Endothelial cell of umbilical vein (primary cell): ENCODE measurements around the gene ABHD5. TPM values are rescaled to one million over a fixed set of nuclear protein-coding genes. Genes with fewer than 3 reads are reported as not detected.
"Not testable (repeated sequence)": the region's sequence is repeated elsewhere in the genome, so short reads cannot be mapped to it uniquely, and the experiment has no call there.

Experiments used
- BruUV-seq: library from RNA; stranded (reverse); fragments of 400-500 nt; replicated peaks from 2 replicates; lab custom pipeline; 2021; lab: Mats Ljungman, UMichigan
- CTCF ChIA-PET: fragments of 300-600, 350-600 bp; sonication (Branson Sonifier 250); formaldehyde crosslinking; loops from one replicate; lab custom pipeline; 2021; ENCODE audit warnings: antibody characterized with exemption, inconsistent platforms; lab: Charles Lee
- POLR2A ChIA-PET: fragments of 300-600, 350-600 bp; sonication (Branson Sonifier 250); formaldehyde crosslinking; loops from one replicate; lab custom pipeline; 2021; ENCODE audit warnings: antibody characterized with exemption, inconsistent platforms; lab: Charles Lee
- DNase-seq: peaks from one replicate; pipeline ENCODE4 v3.0.0-alpha.2; 2011; ENCODE audit warnings: low read depth, low spot score
- FAIRE-seq: peaks from 2 replicates; lab custom pipeline; 2011; peaks lifted over from hg19 to GRCh38; lab: Jason Lieb, UNC
- H2AFZ ChIP-seq: 2 replicates; pipeline ENCODE4 v1.6.0; 2012; ENCODE audit warnings: low read depth, low read length, control low read depth, inconsistent platforms
- H3K27ac ChIP-seq: 2 replicates; pipeline ENCODE4 v1.5.1; 2011; ENCODE audit warnings: low read depth, mild to moderate bottlenecking, control low read depth, low read length, moderate library complexity; ENCODE audit not compliant: insufficient read depth
- H3K27me3 ChIP-seq, 2 experiments: 2 replicates each; pipeline versions ENCODE4 v1.6.0 to v1.6.1; 2011; ENCODE audit warnings: low read length in 2 of 2, mixed read lengths in 1 of 2; ENCODE audit not compliant: control insufficient read depth in 2 of 2, insufficient read depth in 2 of 2
- H3K36me3 ChIP-seq, 2 experiments: 2 replicates in 1 of 2; 3 replicates in 1 of 2; pipeline ENCODE4 v1.5.1; 2011; ENCODE audit warnings: low read length in 2 of 2, mild to moderate bottlenecking in 1 of 2, moderate library complexity in 1 of 2; ENCODE audit not compliant: control insufficient read depth in 2 of 2, insufficient read depth in 2 of 2; ENCODE audit errors: extremely low read depth in 1 of 2
- H3K4me1 ChIP-seq: 3 replicates; pipeline ENCODE4 v1.5.1; 2011; ENCODE audit warnings: mild to moderate bottlenecking, low read length; ENCODE audit not compliant: control insufficient read depth, insufficient read depth; ENCODE audit errors: extremely low read depth
- H3K4me2 ChIP-seq: 2 replicates; pipeline ENCODE4 v1.6.1; 2011; ENCODE audit warnings: low read length, control low read depth, mixed read lengths; ENCODE audit not compliant: insufficient read depth
- H3K4me3 ChIP-seq, 3 experiments: fragments of 200-600 bp in 1 of 3; sonication (generic), shearing (Covaris generic) in 1 of 3; replicated peaks in 1 of 3; 2 replicates each; pipeline ENCODE4 v1.5.1; 2011 to 2016; ENCODE audit warnings: control low read depth in 3 of 3, low read length in 3 of 3, mild to moderate bottlenecking in 2 of 3, inconsistent platforms in 1 of 3, low read depth in 1 of 3, moderate library complexity in 1 of 3; ENCODE audit not compliant: insufficient read depth in 1 of 3
- H3K79me2 ChIP-seq: 2 replicates; pipeline ENCODE4 v1.6.0; 2012; ENCODE audit warnings: low read length, inconsistent platforms; ENCODE audit not compliant: control insufficient read depth, insufficient read depth
- H3K9ac ChIP-seq: replicated peaks from 2 replicates; pipeline ENCODE3; 2011; ENCODE audit warnings: low read length, control low read depth; ENCODE audit not compliant: insufficient read depth; ENCODE audit errors: extremely low read depth
- H3K9me1 ChIP-seq: replicated peaks from 3 replicates; pipeline ENCODE4 v1.6.0; 2011; ENCODE audit warnings: mild to moderate bottlenecking, low read length; ENCODE audit not compliant: control insufficient read depth, insufficient read depth; ENCODE audit errors: extremely low read depth
- H3K9me3 ChIP-seq: replicated peaks from 2 replicates; pipeline ENCODE4 v1.5.1; 2012; ENCODE audit warnings: low read length, inconsistent platforms; ENCODE audit not compliant: control insufficient read depth, insufficient read depth
- H4K20me1 ChIP-seq: replicated peaks from 2 replicates; pipeline ENCODE3; 2011; ENCODE audit warnings: mild to moderate bottlenecking, low read length; ENCODE audit not compliant: control insufficient read depth, insufficient read depth; ENCODE audit errors: extremely low read depth
- EZH2 ChIP-seq: IDR thresholded peaks from 2 replicates; pipeline ENCODE4 v1.6.1; 2012; ENCODE audit warnings: borderline replicate concordance, low read depth, mild to moderate bottlenecking, moderate library complexity, low read length, inconsistent platforms; ENCODE audit not compliant: severe bottlenecking
- FOS ChIP-seq: IDR thresholded peaks from 2 replicates; pipeline ENCODE4 v1.6.1; 2011; ENCODE audit warnings: mild to moderate bottlenecking, low read length, moderate library complexity, borderline replicate concordance; ENCODE audit not compliant: insufficient read depth
- GATA2 ChIP-seq: IDR thresholded peaks from 2 replicates; pipeline ENCODE4 v1.7.0; 2011; ENCODE audit warnings: low read depth, mild to moderate bottlenecking, moderate library complexity, mixed read lengths, low read length; ENCODE audit not compliant: insufficient read length, insufficient read depth
- JUN ChIP-seq: IDR thresholded peaks from 2 replicates; pipeline ENCODE4 v1.6.1; 2011; ENCODE audit warnings: borderline replicate concordance, low read depth; ENCODE audit not compliant: insufficient read length, insufficient read depth
- MYC ChIP-seq: IDR thresholded peaks from one replicate; pipeline ENCODE4 v1.6.1; 2011; ENCODE audit warnings: mild to moderate bottlenecking, low read depth, low read length
- POLR2A ChIP-seq: IDR thresholded peaks from 2 replicates; pipeline ENCODE4 v1.6.1; 2012; ENCODE audit warnings: low read depth, mild to moderate bottlenecking, control low read depth, low read length
- POLR2AphosphoS5 ChIP-seq: IDR thresholded peaks from 2 replicates; pipeline ENCODE4 v1.6.1; 2012; ENCODE audit warnings: low read depth, mild to moderate bottlenecking, control low read depth, low read length, moderate library complexity; ENCODE audit not compliant: insufficient read depth
- dilution Hi-C: fragments of 300-500 bp; cut with MboI; formaldehyde crosslinking; loops from one replicate; pipeline ENCODE4 v1.15.0; 2019; ENCODE audit warnings: low sequenced_read_pairs; ENCODE audit not compliant: extremely low pct_ligation_motif_present
- intact Hi-C: fragments of 100-400 bp; cut with micrococcal nuclease; formaldehyde crosslinking; loops from one replicate; pipeline ENCODE4 v1.10.0; 2022
- polyA plus RNA-seq, 4 experiments: library from polyadenylated mRNA; depleted of rRNA in 3 of 4; stranded (reverse) in 3 of 4; unstranded in 1 of 4; fragments of >200 nt; gene quantifications; 2 replicates each; pipeline versions ENCODE4 v1.2.1 to v1.2.3, GENCODE V29; 2011 to 2012; ENCODE audit warnings: missing spikeins in 1 of 4
- total RNA-seq: library from RNA; stranded (reverse); gene quantifications from 2 replicates; pipeline ENCODE4 v1.2.3, GENCODE V29; 2021
- TF ChIP-seq, protein P1 (sequence below): IDR thresholded peaks from 2 replicates; pipeline ENCODE4 v1.6.1; 2011; ENCODE audit not compliant: insufficient read depth, insufficient read length
- TF ChIP-seq, protein P2 (sequence below), 2 donors: IDR thresholded peaks; 1 replicate in 1 of 2; 2 replicates in 1 of 2; pipeline ENCODE4 v1.5.1; 2011; ENCODE audit warnings: low read length in 2 of 2, mild to moderate bottlenecking in 2 of 2, moderate library complexity in 2 of 2, control low read depth in 1 of 2, inconsistent platforms in 1 of 2, low read depth in 1 of 2; ENCODE audit not compliant: insufficient read depth in 1 of 2; ENCODE audit errors: extremely low read depth in 1 of 2

The ABHD5 gene
- total and polyA plus RNA-seq, 2 donors (not counting 3 experiments of a cell fraction or from before 2014, with no cell fraction given), result 10.0 to 21.2 TPM

DNA sequence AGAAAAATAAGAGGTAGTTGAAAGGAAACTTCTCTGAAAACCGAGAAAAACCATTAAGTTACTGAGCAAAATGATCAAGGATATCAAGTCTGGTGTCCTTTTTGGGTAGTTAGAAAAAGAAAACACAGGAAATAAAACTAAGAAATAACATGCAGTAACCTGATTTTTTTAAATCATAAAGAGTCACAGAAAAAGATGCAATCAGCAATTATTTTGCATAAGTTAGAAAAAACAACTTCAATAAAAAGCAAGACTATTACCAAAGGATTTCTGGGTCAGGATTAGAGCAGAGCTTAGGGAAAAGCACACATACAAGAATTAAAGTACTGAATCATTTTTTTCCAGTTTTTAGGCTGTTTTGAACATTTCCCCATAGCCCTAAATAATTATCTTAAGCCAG is 40.4 kb upstream of the ABHD5 start:
- dilution Hi-C loops, result no loop called here
- H3K9me1 ChIP-seq, result no peaks in the 10 kb centered on the region
- no peaks in the 10 kb centered on the region for H3K27me3 ChIP-seq
- CTCF ChIA-PET, result no interaction called here
- FAIRE-seq (no peak), DNase-seq (no peak)
- H3K4me2 ChIP-seq, result no peak overlapping the region
- H3K79me2 ChIP-seq, result no peaks in the 10 kb centered on the region
- H3K36me3 ChIP-seq, result no peaks in the 10 kb centered on the region
- no peaks in the 10 kb centered on the region for H3K9me3 ChIP-seq
- intact Hi-C loops, result no loop called here
- H3K4me3 ChIP-seq, result no peak overlapping the region
- no peaks in the 10 kb centered on the region for H3K4me1 ChIP-seq
- BruUV-seq, result no TSS peak
- H4K20me1 ChIP-seq, result no peaks in the 10 kb centered on the region
- H3K27ac ChIP-seq, result no peak overlapping the region
- H2AFZ ChIP-seq, result no peak overlapping the region
- H3K9ac ChIP-seq, result no peak overlapping the region
- POLR2A ChIA-PET, result no interaction called here
- TF ChIP-seq, protein P1, sequence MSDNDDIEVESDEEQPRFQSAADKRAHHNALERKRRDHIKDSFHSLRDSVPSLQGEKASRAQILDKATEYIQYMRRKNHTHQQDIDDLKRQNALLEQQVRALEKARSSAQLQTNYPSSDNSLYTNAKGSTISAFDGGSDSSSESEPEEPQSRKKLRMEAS, result no peak
- TF ChIP-seq POLR2AphosphoS5 (no peak), GATA2 (no peak), POLR2A (no peak), EZH2 (no peak), FOS (no peak), MYC (no peak), JUN (no peak)
- TF ChIP-seq, protein P2, sequence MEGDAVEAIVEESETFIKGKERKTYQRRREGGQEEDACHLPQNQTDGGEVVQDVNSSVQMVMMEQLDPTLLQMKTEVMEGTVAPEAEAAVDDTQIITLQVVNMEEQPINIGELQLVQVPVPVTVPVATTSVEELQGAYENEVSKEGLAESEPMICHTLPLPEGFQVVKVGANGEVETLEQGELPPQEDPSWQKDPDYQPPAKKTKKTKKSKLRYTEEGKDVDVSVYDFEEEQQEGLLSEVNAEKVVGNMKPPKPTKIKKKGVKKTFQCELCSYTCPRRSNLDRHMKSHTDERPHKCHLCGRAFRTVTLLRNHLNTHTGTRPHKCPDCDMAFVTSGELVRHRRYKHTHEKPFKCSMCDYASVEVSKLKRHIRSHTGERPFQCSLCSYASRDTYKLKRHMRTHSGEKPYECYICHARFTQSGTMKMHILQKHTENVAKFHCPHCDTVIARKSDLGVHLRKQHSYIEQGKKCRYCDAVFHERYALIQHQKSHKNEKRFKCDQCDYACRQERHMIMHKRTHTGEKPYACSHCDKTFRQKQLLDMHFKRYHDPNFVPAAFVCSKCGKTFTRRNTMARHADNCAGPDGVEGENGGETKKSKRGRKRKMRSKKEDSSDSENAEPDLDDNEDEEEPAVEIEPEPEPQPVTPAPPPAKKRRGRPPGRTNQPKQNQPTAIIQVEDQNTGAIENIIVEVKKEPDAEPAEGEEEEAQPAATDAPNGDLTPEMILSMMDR (IDR thresholded peaks at IDR 0.05; ENCODE audit: extremely low read depth in 1 of 2, insufficient read depth in 1 of 2, low read depth in 1 of 2, low read length in 2 of 2), result no peak

- BruUV-seq, H3K9me3 ChIP-seq, H3K4me2 ChIP-seq, POLR2A ChIA-PET, H4K20me1 ChIP-seq, H3K36me3 ChIP-seq, H3K9me1 ChIP-seq, H3K27ac ChIP-seq, FAIRE-seq, CTCF ChIA-PET, H2AFZ ChIP-seq, H3K79me2 ChIP-seq, intact Hi-C loops, H3K4me1 ChIP-seq, H3K9ac ChIP-seq, DNase-seq, dilution Hi-C loops, H3K27me3 ChIP-seq, H3K4me3 ChIP-seq: not testable (repeated sequence)
Measured at GRCh38 chr3:43656390-43656789, 34.3 kb upstream of the ABHD5 start.
